Panc1 (cell line): ENCODE data around the gene TBX19. TPM values are rescaled to one million over a fixed set of nuclear protein-coding genes. Genes with fewer than 3 reads are reported as not detected.

Experiments
- ATAC-seq: fragments of 200-7000 bp; cut with Tn5 transposase; 2 replicates; pipeline ENCODE4 v1.9.1; 2020; ENCODE audit warnings: mild to moderate bottlenecking, moderate library complexity
- BruUV-seq: library from RNA; stranded (reverse); fragments of 400-500 nt; replicated peaks from 2 replicates; lab custom pipeline; 2021; lab: Mats Ljungman, UMichigan
- CTCF ChIA-PET: fragments of 300-600 bp; sonication (Branson Sonifier 250); formaldehyde crosslinking; loops from one replicate; lab custom pipeline; 2022; ENCODE audit warnings: antibody characterized with exemption; lab: Charles Lee
- POLR2A ChIA-PET: fragments of 300-600 bp; sonication (Branson Sonifier 250); formaldehyde crosslinking; loops from one replicate; lab custom pipeline; 2022; ENCODE audit warnings: antibody characterized with exemption; lab: Charles Lee
- DNase-seq: peaks from one replicate; pipeline ENCODE4 v3.0.0-alpha.2; 2010; ENCODE audit warnings: low read depth, low spot score
- H3K27ac ChIP-seq: 2 replicates; pipeline ENCODE4 v1.5.1; 2011; ENCODE audit warnings: mild to moderate bottlenecking, low read length, inconsistent platforms
- H3K27me3 ChIP-seq: fragments of 200-500 bp; sonication (Bioruptor generic); 2 replicates; pipeline ENCODE4 v1.6.0; 2014; ENCODE audit warnings: low read length, inconsistent platforms; ENCODE audit not compliant: control insufficient read depth, insufficient read depth
- H3K36me3 ChIP-seq: fragments of 200-500 bp; sonication (Bioruptor generic); 2 replicates; pipeline ENCODE4 v1.5.1; 2014; ENCODE audit warnings: inconsistent platforms, mild to moderate bottlenecking, low read length, moderate library complexity; ENCODE audit not compliant: control insufficient read depth, insufficient read depth
- H3K4me1 ChIP-seq: 2 replicates; pipeline ENCODE4 v1.5.1; 2011; ENCODE audit warnings: inconsistent platforms, mild to moderate bottlenecking, low read length, moderate library complexity; ENCODE audit not compliant: control insufficient read depth, insufficient read depth
- H3K4me3 ChIP-seq, 2 experiments: 2 replicates each; pipeline ENCODE4 v1.5.1; 2011 to 2012; ENCODE audit warnings: low read depth in 2 of 2, low read length in 2 of 2, mild to moderate bottlenecking in 2 of 2, inconsistent platforms in 1 of 2, moderate library complexity in 1 of 2
- H3K9me3 ChIP-seq: fragments of 200-500 bp; sonication (Bioruptor generic); 2 replicates; pipeline ENCODE4 v1.5.1; 2014; ENCODE audit warnings: low read depth, mild to moderate bottlenecking, inconsistent platforms, low read length, moderate library complexity; ENCODE audit not compliant: control insufficient read depth, insufficient read depth
- POLR2AphosphoS5 ChIP-seq: IDR thresholded peaks from 2 replicates; pipeline ENCODE4 v1.6.1; 2012; ENCODE audit warnings: mild to moderate bottlenecking, low read depth, low read length, moderate library complexity
- REST ChIP-seq, 2 experiments: IDR thresholded peaks; 2 replicates each; pipeline ENCODE4 v1.6.1; 2011 to 2012; ENCODE audit warnings: low read depth in 2 of 2, control low read depth in 1 of 2, low read length in 1 of 2, mild to moderate bottlenecking in 1 of 2, moderate library complexity in 1 of 2; ENCODE audit not compliant: insufficient read depth in 1 of 2
- SIN3A ChIP-seq: IDR thresholded peaks from 2 replicates; pipeline ENCODE4 v1.6.1; 2012; ENCODE audit warnings: low read depth, mild to moderate bottlenecking, low read length, moderate library complexity, borderline replicate concordance; ENCODE audit not compliant: insufficient read depth
- TCF7L2 ChIP-seq: IDR thresholded peaks from 2 replicates; pipeline ENCODE4 v1.6.1; 2011; ENCODE audit warnings: mild to moderate bottlenecking, low read depth, low read length, inconsistent platforms
- in situ Hi-C: cut with HindIII; loops from 2 replicates; pipeline ENCODE4 v1.10.0; 2016; ENCODE audit warnings: low sequenced_read_pairs, low pct_unique_long_range_greater_than_20kb
- intact Hi-C: fragments of 100-400 bp; cut with micrococcal nuclease; formaldehyde crosslinking; loops from one replicate; pipeline ENCODE4 v1.10.0; 2022; ENCODE audit not compliant: unreplicated experiment
- total RNA-seq: library from RNA; stranded (reverse); gene quantifications from one replicate; pipeline ENCODE4 v1.2.1, GENCODE V29; 2021; ENCODE audit not compliant: unreplicated experiment
- TF ChIP-seq, protein P1 (sequence below): fragments of 450-650 bp; IDR thresholded peaks from 2 replicates; pipeline ENCODE4 v1.5.1; 2017; ENCODE audit warnings: mild to moderate bottlenecking

Gene TBX19
- total RNA-seq, 1 experiment from 2014 or later = 2.2 TPM

DNA sequence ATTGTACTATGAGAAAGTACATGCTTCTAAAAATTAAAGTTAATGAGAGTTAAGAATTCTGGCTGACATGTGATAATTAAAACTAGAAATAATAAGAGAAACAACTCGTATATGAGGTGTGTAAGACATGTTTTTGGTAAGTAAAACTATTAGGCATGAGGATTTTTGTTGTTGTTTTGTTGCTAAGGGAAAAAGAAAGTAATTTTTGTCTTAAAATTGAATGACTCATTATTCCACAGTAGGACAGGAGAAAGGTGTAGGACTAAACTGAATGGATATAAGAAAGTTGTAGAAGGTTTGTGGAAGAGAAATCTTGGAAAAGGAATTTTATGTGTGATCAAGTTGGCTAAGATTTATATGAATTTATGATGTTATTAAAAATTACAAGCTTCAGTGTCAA, 54.8 kb downstream of the TBX19 start:
- BruUV-seq = no TSS peak
- Histone ChIP-seq H3K27me3 (no peaks in the 10 kb centered on the region), H3K9me3 (no peaks in the 10 kb centered on the region), H3K36me3 (no peaks in the 10 kb centered on the region), H3K4me3 (no peak overlapping the region), H3K4me1 (no peaks in the 10 kb centered on the region), H3K27ac (no peak overlapping the region)
- TF ChIP-seq, protein P1, sequence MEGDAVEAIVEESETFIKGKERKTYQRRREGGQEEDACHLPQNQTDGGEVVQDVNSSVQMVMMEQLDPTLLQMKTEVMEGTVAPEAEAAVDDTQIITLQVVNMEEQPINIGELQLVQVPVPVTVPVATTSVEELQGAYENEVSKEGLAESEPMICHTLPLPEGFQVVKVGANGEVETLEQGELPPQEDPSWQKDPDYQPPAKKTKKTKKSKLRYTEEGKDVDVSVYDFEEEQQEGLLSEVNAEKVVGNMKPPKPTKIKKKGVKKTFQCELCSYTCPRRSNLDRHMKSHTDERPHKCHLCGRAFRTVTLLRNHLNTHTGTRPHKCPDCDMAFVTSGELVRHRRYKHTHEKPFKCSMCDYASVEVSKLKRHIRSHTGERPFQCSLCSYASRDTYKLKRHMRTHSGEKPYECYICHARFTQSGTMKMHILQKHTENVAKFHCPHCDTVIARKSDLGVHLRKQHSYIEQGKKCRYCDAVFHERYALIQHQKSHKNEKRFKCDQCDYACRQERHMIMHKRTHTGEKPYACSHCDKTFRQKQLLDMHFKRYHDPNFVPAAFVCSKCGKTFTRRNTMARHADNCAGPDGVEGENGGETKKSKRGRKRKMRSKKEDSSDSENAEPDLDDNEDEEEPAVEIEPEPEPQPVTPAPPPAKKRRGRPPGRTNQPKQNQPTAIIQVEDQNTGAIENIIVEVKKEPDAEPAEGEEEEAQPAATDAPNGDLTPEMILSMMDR = no peak
- TF ChIP-seq TCF7L2 (no peak), REST (IDR thresholded peaks at IDR 0.05; ENCODE audit: insufficient read depth in 1 of 2, low read depth in 2 of 2, low read length in 1 of 2) (no peak), POLR2AphosphoS5 (no peak), SIN3A (no peak)
- in situ Hi-C loops (no loop called here), intact Hi-C loops (no loop called here)
- no peak for ATAC-seq
- CTCF ChIA-PET = no interaction called here
- POLR2A ChIA-PET = no interaction called here
- no peak for DNase-seq

DNA sequence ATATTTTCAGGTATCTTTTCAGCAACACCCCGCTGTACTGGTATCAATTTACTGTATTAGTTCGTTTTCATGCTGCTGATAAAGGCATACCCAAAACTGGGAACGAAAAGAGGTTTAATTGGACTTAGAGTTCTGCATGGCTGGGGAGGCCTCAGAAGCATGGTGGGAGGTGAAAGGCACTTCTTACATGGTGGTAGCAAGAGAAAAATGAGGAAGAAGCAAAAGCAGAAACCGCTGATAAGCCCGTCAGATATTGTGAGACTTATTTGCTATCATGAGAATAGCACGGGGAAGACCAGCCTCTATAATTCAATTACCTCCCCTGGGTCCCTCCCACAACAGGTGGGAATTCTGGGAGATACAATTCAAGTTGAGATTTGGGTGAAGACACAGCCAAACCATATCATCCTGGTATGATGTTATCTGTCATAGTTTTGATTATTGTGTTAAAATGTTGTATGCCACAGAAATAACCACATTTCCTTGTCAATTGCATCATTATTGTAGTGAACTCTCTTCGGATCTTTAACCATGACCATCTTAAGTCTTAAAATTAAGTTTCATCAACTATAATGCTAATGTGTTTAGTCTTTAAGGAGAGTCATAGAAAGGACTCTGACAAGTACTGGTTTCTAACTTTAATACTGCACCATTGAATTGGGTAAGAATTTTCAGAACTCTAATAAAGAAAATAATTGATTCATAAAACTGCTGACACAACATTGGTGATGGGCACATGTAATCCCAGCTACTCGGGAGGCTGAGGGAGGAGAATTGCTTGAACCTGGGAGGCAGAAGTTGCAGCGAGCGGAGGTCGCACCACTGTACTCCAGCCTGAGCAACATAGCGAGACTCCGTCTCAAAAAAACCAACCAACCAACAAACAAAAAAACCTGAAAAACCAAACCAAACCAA, 58.2 kb downstream of the TBX19 start:
- Histone ChIP-seq H3K4me1 (peaks cover 2% of the 10 kb centered on the region; the same call in 1 of the 2 replicates), H3K27me3 (peaks cover 3% of the 10 kb centered on the region; the same call in 1 of the 2 replicates), H3K27ac (no peak overlapping the region), H3K4me3 (no peak overlapping the region), H3K9me3 (no peaks in the 10 kb centered on the region), H3K36me3 (no peaks in the 10 kb centered on the region)
- ChIA-PET POLR2A (no interaction called here), CTCF (no interaction called here)
- in situ Hi-C loops = no loop called here
- TF ChIP-seq TCF7L2 = no peak
- no peak for TF ChIP-seq POLR2AphosphoS5
- no peak for TF ChIP-seq REST (IDR thresholded peaks at IDR 0.05; ENCODE audit: insufficient read depth in 1 of 2, low read depth in 2 of 2, low read length in 1 of 2)
- TF ChIP-seq, protein P1 = no peak
- ATAC-seq (no peak), DNase-seq (no peak)
- no TSS peak for BruUV-seq
- intact Hi-C loops = no loop called here
